Measurements from ENCODE around the gene GIGYF2.
"Not testable (repeated sequence)": the region's sequence is repeated elsewhere in the genome, so short reads cannot be mapped to it uniquely, and the experiment has no call there.

Gene GIGYF2

GRCh38 chr2:232687382-232688160, 9.6 kb upstream of the GIGYF2 start:
- Mint-ChIP-seq H3K4me3 (no peak overlapping the region), H3K36me3 (ENCODE audit: low read depth) (no peaks in the 10 kb centered on the region), H3K9me3 (no peaks in the 10 kb centered on the region), H3K27ac (no peak overlapping the region), H3K27me3 (ENCODE audit: low read depth, poor library complexity) (peaks cover 15% of the 10 kb centered on the region), H3K4me1 (no peaks in the 10 kb centered on the region)
- TF ChIP-seq CTCF (IDR thresholded peaks at IDR 0.05), result no peak
- no peak for DNase-seq

GRCh38 chr2:232688201-232688600, 8.9 kb upstream of the GIGYF2 start:
- peaks cover 10% of the 10 kb centered on the region for H3K27me3 Mint-ChIP-seq (ENCODE audit: low read depth, poor library complexity)
- H3K36me3 Mint-ChIP-seq (ENCODE audit: low read depth), result no peaks in the 10 kb centered on the region
- DNase-seq, result no peak
- no peak overlapping the region for H3K27ac Mint-ChIP-seq
- no peak for TF ChIP-seq CTCF (IDR thresholded peaks at IDR 0.05)
- no peaks in the 10 kb centered on the region for H3K9me3 Mint-ChIP-seq
- no peak overlapping the region for H3K4me3 Mint-ChIP-seq
- H3K4me1 Mint-ChIP-seq, result no peaks in the 10 kb centered on the region

GRCh38 chr2:232689152-232689910, 7.8 kb upstream of the GIGYF2 start:
- DNase-seq, result no peak
- TF ChIP-seq CTCF (IDR thresholded peaks at IDR 0.05), result no peak
- no peaks in the 10 kb centered on the region for H3K9me3 Mint-ChIP-seq
- no peaks in the 10 kb centered on the region for H3K27me3 Mint-ChIP-seq (ENCODE audit: low read depth, poor library complexity)
- H3K36me3 Mint-ChIP-seq (ENCODE audit: low read depth), result no peaks in the 10 kb centered on the region
- no peak overlapping the region for H3K4me3 Mint-ChIP-seq
- H3K4me1 Mint-ChIP-seq, result no peaks in the 10 kb centered on the region
- no peak overlapping the region for H3K27ac Mint-ChIP-seq

GRCh38 chr2:232691117-232691516, 6.0 kb upstream of the GIGYF2 start:
- not testable (repeated sequence) for H3K4me3 Mint-ChIP-seq; H3K27me3 Mint-ChIP-seq (ENCODE audit: low read depth, poor library complexity); H3K4me1 Mint-ChIP-seq; H3K9me3 Mint-ChIP-seq; H3K27ac Mint-ChIP-seq; H3K36me3 Mint-ChIP-seq (ENCODE audit: low read depth); DNase-seq

- Mint-ChIP-seq H3K27ac (no peak overlapping the region), H3K4me3 (no peak overlapping the region), H3K4me1 (peaks cover 10% of the 10 kb centered on the region)
These were observed 3.8 kb upstream of the GIGYF2 start for GRCh38 chr2:232693344-232693743.

More at GRCh38 chr2:232693344-232693743, 3.8 kb upstream of the GIGYF2 start:
- Mint-ChIP-seq H3K27me3 (ENCODE audit: low read depth, poor library complexity) (no peaks in the 10 kb centered on the region), H3K36me3 (ENCODE audit: low read depth) (no peaks in the 10 kb centered on the region), H3K9me3 (no peaks in the 10 kb centered on the region)
- DNase-seq, result no peak
- TF ChIP-seq CTCF (IDR thresholded peaks at IDR 0.05), result no peak

Measured in nephron progenitor cell (in vitro differentiated cells).